Measurements from ENCODE around the gene HSPA9. TPM values are rescaled to one million over a fixed set of nuclear protein-coding genes. Genes with fewer than 3 reads are reported as not detected.
A peak's percentile ranks its signal among the peaks of the same experiment; 100 is the strongest.
"Not testable (repeated sequence)": the region's sequence is repeated elsewhere in the genome, so short reads cannot be mapped to it uniquely, and the experiment has no call there.

Gene HSPA9
- total RNA-seq, 2 experiments from 2014 or later, result 358 to 368 TPM

DNA sequence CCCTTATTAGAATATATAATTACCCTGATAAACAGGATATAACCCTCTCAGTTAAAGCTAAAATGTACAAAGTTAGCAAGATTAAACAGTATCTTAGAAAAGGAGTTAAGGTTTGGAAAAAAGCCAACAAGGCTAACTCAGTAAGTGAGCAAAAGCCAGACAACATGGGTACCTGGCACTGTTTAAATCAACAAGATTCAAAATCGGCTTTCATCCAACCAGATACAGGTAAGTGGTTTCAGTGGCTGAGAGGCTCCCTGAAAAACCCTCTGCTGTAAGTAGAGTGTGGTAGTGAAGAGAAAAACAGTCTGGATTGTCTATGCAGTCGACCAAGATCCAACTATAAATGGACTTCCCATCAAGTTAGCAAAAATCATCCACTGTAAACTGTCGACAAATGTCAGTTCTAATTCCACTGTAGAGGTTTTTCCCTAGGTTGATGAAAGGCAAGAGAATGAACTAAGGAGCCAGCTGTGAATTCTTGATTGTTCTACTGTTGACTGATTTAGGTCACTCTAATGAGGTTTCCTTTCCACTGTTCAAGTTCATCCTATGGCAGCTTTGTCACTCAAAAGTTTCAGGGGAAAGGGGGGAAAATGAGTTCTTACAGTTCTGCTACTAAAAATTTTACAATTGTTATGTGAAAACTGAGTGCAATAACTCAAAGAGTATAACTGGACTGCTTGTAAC is 59.5 kb downstream of the HSPA9 start:
- H3K27me3 Mint-ChIP-seq, result no peaks in the 10 kb centered on the region
- intact Hi-C loops (cut with micrococcal nuclease), result no loop called here
- no peak overlapping the region for H3K4me3 Mint-ChIP-seq
- ChIA-PET CTCF (no interaction called here), POLR2A (no interaction called here)
- H3K36me3 Mint-ChIP-seq, result peaks cover 49% of the 10 kb centered on the region
- no peaks in the 10 kb centered on the region for H3K9me3 Mint-ChIP-seq
- DNase-seq, result no peak
- peak overlapping the region; percentile 43 for H3K27ac Mint-ChIP-seq
- H3K4me1 Mint-ChIP-seq (ENCODE audit: low read depth), result peaks cover 10% of the 10 kb centered on the region

DNA sequence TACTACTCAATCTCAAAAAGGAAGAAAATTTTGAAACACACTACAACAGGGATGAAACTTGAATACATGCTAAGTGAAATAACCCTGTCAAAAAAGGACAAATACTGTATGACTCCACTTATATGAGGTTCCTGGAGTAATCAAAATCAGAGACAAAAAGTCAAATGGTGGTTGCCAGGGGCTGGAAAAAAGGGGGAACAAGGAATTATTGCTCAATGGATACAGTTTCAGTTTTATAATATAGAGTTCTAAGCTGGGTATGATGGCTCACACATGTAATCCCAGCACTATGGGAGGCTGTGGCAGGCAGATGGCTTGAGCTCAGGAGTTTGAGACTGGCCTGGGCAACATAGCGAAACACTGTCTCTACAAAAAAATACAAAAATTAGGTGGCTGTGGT is 61.2 kb downstream of the HSPA9 start:
- Mint-ChIP-seq H3K27ac (no peak overlapping the region), H3K9me3 (no peaks in the 10 kb centered on the region), H3K36me3 (peaks cover 56% of the 10 kb centered on the region), H3K27me3 (no peaks in the 10 kb centered on the region), H3K4me3 (no peak overlapping the region), H3K4me1 (ENCODE audit: low read depth) (peaks cover 3% of the 10 kb centered on the region)
- DNase-seq, result no peak
- CTCF ChIA-PET, result interaction anchor here (1.1 to 1.3 kb wide), 3 partner anchors 10 to 49 kb away, joined by 3 to 6 read pairs (median 4); partner anchors contain the start of gene EGR1
- POLR2A ChIA-PET, result no interaction called here
- intact Hi-C loops (cut with micrococcal nuclease), result no loop called here

DNA sequence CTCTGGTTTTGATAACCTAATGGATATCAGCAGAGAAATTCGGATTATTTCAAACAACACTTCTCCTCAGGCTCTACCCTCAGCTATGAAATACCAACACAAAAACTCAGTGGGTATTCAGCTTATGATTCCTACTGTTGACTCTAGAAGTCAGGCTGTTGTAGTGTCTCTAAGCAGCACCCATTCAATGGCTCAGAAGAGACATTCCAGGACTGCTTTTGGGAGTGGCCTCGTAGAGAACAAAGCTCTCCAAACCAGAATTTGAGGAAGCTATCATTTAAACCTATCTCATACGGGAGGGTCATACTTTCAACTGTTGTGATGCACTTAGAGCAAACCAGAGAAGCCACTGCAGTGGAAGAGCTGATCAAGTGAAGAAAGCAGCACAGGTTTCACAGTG is 66.2 kb downstream of the HSPA9 start:
- Mint-ChIP-seq H3K4me3 (no peak overlapping the region), H3K9me3 (no peaks in the 10 kb centered on the region), H3K36me3 (peaks cover 45% of the 10 kb centered on the region), H3K27ac (no peak overlapping the region), H3K4me1 (ENCODE audit: low read depth) (no peaks in the 10 kb centered on the region), H3K27me3 (no peaks in the 10 kb centered on the region)
- POLR2A ChIA-PET, result no interaction called here
- intact Hi-C loops (cut with micrococcal nuclease), result no loop called here
- CTCF ChIA-PET, result no interaction called here
- DNase-seq, result no peak

DNA sequence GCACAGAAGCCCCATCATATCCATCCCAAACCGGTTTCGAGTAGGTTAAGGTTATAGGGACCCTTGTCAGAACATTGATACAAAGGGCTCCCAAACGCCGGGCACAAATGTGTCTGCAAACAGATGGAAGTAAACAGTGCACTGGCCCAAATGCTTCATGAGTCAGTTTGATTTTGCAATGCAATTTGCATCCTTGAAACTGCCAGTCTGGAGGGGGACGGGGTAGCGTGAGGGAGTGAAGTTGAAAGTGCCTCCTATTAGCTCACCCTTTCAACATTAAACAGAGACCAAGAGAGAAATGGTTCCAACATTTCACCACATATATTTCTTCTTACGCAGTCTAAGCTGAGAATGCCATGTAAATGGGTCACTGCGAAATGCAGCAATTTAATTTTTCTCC is 67.7 kb downstream of the HSPA9 start:
- H3K27ac Mint-ChIP-seq; intact Hi-C loops (cut with micrococcal nuclease); DNase-seq; POLR2A ChIA-PET; H3K4me3 Mint-ChIP-seq; H3K27me3 Mint-ChIP-seq; H3K9me3 Mint-ChIP-seq; H3K4me1 Mint-ChIP-seq (ENCODE audit: low read depth): not testable (repeated sequence)
- peaks cover 31% of the 10 kb centered on the region for H3K36me3 Mint-ChIP-seq
- CTCF ChIA-PET, result interaction anchor here (1.3 kb wide), 1 partner anchor 58 kb away, joined by 4 read pairs; no protein-coding TSS in a partner anchor

DNA sequence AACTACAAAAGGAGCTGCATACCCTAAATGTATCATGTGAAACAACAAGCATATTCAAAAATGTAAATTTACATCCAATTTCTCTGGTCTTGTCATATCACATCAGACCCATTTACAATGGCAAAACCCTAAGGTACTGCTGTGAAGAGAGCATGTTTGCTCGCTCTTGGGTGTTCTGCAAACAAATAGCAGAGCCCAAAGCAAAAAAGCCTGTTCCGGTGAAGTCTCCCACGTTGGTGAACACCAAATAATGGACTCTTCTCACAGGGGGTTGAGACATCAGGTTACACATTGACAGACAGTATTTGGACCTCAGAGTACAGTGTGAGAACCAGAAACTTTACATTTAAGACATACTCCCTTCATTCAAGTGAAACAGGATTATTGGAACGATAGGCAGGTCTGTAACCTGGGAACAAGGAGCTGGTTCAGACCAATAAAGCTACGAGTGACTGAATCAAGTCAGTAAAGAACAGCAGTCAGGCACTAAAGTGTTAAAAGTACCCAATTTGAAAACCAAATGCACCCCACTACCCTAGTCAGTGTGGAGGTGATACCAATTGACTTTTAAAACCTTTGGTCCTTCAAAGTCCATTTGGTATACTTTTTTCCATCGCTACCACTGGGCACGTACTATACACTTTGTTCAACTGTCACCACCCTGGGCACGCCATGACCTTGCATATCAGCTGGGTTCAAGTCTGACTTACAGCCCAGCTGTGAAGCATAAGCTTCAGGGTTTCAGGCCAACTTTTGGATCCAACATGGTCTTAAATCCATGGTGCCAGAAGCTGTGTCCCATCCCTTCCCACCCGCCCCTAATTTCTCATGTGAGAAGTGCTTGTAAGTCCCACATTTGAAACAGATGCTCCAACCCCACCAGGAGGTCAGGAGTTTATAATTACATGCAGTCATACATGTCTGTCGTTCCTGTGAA is 68.6 kb downstream of the HSPA9 start:
- no peaks in the 10 kb centered on the region for H3K9me3 Mint-ChIP-seq

DNA sequence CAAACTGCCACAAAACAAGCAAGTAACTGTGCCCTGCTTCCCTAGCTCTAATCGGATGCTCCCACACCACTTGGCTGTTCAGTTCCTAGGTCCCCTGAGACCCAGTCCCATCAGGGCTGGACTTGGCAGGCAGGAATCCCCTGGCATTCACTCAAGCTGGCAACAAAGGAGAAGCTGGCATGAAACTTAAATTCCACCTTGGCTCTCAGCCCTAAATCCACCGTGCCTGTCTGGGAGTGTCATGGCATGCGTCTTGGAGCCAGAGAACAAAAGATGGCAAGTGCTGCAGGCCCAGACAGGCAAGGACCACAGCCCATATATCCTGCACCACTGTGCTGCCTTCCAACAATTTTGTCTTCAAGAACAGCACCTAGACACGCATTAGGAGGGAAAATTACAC is 70.4 kb downstream of the HSPA9 start:
- CTCF ChIA-PET, result interaction anchor here (1.5 to 4.6 kb wide), 8 partner anchors 38 to 325 kb away, joined by 4 to 71 read pairs (median 10); partner anchors contain the start of genes EGR1, ETF1, KIF20A and REEP2
- Mint-ChIP-seq H3K9me3 (no peaks in the 10 kb centered on the region), H3K4me3 (no peak overlapping the region), H3K4me1 (ENCODE audit: low read depth) (no peaks in the 10 kb centered on the region), H3K27me3 (no peaks in the 10 kb centered on the region), H3K27ac (no peak overlapping the region), H3K36me3 (peaks cover 18% of the 10 kb centered on the region)
- POLR2A ChIA-PET, result interaction anchor here (1.0 kb wide), 1 partner anchor 39 kb away, joined by 3 read pairs; the partner anchor contains the start of gene EGR1
- intact Hi-C loops (cut with micrococcal nuclease), result no loop called here
- DNase-seq, result no peak

More for the DNA sequence above, 68.6 kb downstream of the HSPA9 start:
- no peak for DNase-seq
- Mint-ChIP-seq H3K27ac (no peak overlapping the region), H3K36me3 (peaks cover 27% of the 10 kb centered on the region), H3K4me3 (no peak overlapping the region), H3K27me3 (no peaks in the 10 kb centered on the region), H3K4me1 (ENCODE audit: low read depth) (no peaks in the 10 kb centered on the region)
- POLR2A ChIA-PET, result no interaction called here
- intact Hi-C loops (cut with micrococcal nuclease), result no loop called here
- CTCF ChIA-PET, result interaction anchor here (0.6 to 1.3 kb wide), 2 partner anchors 9 to 57 kb away, joined by 4 read pairs; no protein-coding TSS in a partner anchor

Other genes starting within 250 kb of the HSPA9 start
- gene CDC25C, start 243.6 kb downstream of the HSPA9 start, total RNA-seq, result 10 to 100 TPM; 19.1 to 19.2 TPM
- 10 to 100 TPM; 17.2 to 19.2 TPM for gene FAM53C, start 237.1 kb downstream of the HSPA9 start, total RNA-seq
- gene KDM3B, start 222.7 kb downstream of the HSPA9 start, total RNA-seq, result 10 to 100 TPM; 38.6 to 39.6 TPM
- 10 to 100 TPM in 1 of 2 experiments, 1 to 10 TPM in 1; 6.1 to 10.9 TPM for gene REEP2, start 136.3 kb downstream of the HSPA9 start, total RNA-seq
- gene EGR1, start 109.9 kb downstream of the HSPA9 start, total RNA-seq, result 10 to 100 TPM; 64.2 to 69.4 TPM
- gene ETF1, start 32.2 kb downstream of the HSPA9 start, total RNA-seq, result 100 to 1,000 TPM; 131 to 132 TPM
- 10 to 100 TPM; 82.8 to 89.5 TPM for gene CTNNA1, start 178.0 kb upstream of the HSPA9 start, total RNA-seq

Data from activated CD4-positive, alpha-beta memory T cell treated with anti-CD3 and anti-CD28 coated beads for 36 hours (primary cell).